ENCODE results near the gene GASK1A.

Gene GASK1A

DNA sequence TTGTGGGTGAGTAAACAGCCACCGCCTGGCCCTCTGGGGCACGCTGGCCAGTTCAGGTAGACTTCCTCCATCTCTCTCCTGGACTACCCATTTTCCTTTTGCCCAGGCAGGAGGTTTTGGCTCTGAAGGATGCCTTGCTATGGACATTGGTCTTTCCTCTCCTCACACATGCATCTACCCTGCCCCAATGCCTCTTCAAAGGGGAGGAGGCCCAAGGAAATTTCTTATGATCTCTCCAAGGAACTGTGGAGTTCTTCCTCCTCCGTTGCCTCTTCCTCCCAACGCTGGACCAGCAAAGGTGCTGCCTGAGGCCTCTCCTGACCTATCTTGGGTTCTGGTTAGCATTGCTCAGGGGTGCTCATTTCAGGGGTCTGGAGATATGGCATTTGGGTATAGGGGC is 93.2 kb downstream of the GASK1A start:
- no peak for DNase-seq

GRCh38 chr3:43073116-43073835 is 94.2 kb downstream of the GASK1A start:
- DNase-seq, result no peak

DNA sequence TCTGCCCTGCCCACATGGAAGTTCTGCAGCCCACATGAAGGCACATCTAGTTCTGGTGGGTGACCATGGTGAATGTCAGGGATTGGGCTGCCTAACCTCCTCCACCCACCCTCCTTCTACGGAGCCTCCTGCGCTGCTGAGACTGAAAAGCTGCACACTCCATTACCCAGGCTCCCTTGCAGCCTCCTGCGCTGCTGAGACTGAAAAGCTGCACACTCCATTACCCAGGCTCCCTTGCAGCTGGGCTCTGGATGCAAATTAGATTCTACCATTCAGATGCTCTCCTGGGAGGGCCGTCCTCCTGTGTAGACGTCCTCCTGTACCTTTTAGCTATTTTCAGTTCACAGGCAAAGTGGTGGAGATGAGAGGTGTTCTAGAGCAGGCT is 94.7 kb downstream of the GASK1A start:
- DNase-seq, result no peak

DNA sequence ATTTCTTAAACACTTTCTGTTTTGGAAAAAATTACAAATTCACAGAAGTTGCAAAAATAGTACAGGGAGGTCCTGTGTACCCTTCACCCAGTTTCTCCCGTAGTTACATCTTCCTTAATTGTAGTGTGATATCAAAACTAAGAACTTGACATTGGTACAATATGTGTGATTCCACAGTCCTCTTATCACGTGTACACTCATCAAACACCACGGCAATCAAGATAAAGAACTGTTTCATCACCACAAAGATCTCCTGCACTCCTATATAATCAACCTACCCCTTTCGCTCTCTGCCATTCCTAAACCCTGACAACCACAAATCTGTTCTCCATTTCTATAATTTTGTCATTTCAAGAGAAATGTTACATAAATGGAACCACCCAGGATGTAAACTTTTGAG is 95.4 kb downstream of the GASK1A start:
- no peak for DNase-seq

- DNase-seq, result no peak
Measured at GRCh38 chr3:43074901-43075689, 96.0 kb downstream of the GASK1A start.

DNA sequence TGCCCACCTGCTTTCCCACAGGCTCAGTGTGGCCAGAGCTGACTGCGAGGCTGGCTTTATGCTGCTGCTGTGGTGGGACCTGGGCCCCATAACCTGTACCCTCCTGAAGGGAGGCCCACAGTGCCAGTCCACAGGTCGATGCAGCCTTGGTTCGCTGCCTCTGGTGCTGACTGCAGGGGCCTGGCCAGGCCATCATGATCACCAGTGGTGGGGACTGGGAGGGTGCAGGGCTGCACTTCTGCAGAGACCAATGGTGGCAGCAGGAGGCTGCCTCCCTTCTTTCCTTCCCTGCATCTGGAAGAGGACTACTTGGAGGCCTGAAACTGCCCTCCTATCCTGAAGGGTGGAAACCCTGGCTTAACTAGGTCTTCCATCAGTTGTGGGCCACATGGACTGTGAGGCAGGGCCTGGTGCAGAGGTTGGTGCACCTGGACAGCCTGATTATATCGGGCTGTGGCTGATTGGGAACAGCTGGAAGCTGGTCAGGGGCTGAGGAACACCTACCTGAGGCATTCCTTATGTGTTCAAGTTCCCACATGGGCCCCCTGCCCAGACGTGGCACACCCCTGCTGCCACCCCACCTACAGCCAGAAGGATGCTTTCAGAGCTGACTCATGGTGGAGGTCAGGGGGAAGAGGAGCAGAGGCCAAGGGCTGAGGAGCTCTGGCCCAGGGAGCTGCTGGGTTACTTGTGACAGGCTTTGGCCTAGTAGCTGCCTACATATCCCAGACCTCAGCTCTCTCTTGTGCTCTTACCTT is 97.0 kb downstream of the GASK1A start:
- DNase-seq, result no peak

DNA sequence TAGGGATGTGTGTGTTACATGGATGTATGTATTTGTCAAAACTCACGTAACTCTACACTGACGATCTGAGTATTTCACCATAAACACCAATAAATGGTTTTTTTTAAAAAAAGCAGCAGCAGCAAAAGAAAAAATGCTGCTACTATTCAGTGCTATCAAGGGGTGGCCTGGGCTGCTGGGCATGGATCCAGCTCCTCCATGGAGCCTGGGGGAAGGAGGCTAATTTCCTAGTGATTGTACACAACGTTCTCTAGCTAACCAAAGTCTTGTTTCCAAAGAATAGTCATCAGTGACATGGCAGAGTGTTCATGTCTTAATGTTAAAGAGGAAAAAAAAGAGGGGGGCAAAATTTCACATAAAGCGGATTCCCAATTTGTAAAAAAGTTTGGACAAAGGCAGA is 97.7 kb downstream of the GASK1A start:
- no peak for DNase-seq

GRCh38 chr3:43077261-43077660 is 98.2 kb downstream of the GASK1A start:
- DNase-seq, result no peak

GRCh38 chr3:43077707-43078106 is 98.6 kb downstream of the GASK1A start:
- DNase-seq, result no peak

DNA sequence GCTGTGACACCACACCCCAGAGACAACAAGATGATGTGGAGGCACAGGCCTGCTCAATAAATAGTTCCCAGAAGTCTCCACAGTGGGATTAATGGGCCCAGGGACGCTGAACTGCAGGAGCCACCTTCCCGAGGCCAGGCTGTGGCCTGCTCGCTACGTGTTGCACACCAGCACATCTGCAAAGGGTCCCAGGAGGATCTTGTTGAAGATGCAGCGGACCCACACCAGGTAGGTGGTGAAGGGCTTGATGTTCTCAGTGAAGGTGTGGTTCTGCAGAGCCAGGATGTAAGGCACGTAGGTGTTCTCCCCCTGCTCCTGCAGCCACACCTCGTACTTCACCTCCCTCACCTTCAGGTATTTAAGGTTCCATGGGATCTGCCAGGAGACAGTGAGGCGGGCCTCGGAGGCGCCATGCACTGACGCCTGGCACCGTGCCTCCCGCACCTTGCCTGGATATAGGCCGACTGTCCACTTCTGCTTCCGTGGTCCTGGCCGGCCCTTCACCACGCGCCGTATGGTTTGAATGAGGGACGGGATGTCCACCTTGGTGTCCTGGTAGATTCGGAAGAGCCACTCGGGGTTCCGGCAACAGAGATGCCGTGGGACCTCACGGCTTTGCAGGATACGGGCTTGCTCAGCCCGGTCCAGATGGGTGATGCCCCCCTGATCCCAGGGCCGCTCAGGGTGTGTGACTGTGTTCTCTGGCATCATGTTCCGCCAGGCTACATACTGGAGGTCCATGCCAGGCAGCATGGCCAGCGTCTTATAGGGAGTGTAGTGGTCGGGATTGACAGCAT is 100.6 kb downstream of the GASK1A start:
- DNase-seq, result no peak

GRCh38 chr3:43080726-43081568 is 101.8 kb downstream of the GASK1A start:
- no peak for DNase-seq

DNA sequence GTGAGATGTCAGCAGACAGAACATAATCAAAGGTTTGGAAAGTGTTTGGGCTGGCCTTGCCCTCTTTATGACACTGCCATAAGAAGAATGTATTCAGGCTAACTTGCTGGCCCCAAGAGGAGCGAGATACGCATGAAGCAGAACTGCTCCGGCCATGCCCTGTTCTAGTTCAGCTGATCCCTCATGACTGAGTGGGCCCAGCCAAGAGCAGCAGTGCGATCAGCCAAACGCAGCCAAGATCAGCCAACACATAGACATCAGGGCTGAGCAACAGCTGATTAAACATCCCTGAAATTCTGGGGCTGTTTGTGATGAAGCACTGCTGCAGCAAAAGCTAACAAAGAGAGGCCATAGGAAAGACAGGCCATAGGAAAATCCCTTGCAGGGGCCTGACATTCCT is 102.7 kb downstream of the GASK1A start:
- no peak for DNase-seq

- DNase-seq, result no peak
Measured at GRCh38 chr3:43082457-43082856, 103.3 kb downstream of the GASK1A start.

DNA sequence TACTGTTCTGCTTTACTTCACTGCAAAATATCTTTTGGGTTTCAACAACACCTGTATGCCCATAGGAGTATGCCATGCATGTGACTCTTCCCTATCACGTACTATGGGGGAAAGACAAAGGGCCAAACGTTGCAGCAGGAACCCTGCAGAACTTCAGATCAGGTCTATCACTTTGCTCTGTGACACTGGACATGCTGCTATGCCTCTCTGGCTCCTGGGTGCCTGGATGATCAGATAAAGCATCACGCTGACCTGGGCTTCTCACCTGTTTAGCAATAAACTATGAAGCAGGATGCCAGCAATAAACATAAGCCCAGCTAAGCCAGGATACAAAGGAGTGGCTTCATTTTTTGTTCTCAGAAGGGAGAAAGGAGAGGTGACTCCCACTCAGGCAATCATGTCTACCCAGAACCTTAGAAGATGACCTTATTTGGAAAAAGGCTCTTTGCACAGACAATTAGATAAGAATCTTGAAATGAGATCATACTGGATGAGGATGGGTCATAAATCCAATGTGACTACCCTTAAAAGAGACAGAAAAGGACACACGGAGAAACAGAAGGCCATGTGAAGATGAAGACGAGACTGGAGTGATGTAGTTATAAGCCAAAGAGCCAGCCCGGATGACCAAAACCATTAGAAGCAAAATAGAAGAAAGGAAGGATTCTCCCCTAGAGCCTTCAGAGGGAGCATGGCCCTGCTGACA is 107.5 kb downstream of the GASK1A start:
- no peak for DNase-seq

DNA sequence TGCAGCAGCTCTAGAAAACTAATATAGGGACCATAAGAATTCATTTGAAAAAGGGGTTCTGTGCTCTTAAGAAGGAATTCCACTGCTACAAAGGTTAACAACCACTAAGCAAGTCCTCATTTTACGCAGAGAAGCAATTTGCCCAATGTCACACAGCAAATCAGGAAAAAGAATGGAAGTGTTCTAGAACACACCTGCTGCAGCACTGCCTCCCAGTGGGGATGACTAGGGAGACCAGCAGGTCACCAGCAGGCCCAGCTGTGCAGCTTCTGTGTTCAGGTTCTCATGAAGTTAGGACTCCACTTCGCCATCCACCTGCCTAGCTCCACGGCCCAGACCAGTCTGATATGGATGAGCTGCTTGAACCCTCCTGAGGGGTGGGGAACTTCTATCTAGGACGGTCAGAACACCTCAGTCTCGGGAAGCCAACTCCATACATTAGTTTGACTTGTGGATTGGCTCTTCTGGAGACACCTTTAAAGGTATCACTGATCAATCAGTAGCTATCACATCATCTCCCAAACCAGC is 108.2 kb downstream of the GASK1A start:
- DNase-seq, result no peak

DNA sequence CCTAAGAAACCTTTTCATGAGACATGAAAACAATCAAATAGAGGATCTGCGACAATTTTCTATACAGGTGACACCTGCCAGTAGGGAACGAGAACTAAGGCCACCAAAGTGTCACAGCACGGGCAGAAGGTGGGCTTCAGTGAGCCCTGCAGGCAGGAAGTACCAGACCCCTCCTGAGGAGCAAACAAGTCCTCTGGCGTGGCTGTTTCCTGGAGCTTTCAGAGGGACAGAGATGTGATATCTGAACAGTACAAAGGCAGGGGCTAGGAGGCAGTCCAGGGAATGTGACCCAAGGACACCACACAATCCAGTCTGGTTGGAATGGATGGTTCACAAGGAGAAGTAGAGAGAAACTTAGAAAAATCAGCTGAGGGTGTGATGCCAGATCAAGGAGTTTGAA is 110.0 kb downstream of the GASK1A start:
- no peak for DNase-seq

DNA sequence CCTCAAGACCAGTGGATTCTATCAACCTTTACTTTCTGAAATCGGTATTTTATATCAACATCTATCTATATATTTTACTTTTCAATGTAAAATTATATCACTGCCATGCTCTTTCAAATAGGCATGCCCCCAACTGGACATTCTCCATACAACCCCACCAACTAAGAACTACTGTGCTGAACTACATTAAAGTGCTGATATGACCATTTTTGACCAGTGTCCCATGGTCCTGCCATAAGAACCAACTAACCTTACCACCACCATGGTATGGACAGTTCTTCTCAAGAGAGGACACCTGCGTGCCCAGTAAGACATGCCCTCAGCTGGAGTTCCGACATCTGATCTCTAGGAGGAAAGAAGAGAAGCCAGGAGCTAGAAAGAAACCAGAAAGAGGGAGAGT is 111.1 kb downstream of the GASK1A start:
- DNase-seq, result no peak

DNA sequence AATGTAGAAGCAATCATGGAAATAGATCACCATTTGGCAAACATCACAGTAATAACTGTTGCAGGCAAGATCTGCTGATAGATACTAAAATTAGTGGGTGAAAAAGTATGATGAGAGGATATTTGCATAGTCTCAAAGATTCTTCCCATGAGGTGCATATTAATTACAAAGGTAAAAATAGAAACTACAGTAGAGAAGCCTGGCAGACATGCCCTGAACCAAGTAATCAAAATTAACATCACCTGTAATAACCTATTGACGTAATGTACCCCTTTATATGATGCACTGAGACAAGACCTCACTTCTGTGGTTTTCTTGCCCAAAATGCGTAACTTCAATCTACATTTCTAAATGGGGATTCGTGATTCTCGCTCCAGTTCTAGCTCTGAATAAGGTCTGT is 112.4 kb downstream of the GASK1A start:
- DNase-seq, result no peak

DNA sequence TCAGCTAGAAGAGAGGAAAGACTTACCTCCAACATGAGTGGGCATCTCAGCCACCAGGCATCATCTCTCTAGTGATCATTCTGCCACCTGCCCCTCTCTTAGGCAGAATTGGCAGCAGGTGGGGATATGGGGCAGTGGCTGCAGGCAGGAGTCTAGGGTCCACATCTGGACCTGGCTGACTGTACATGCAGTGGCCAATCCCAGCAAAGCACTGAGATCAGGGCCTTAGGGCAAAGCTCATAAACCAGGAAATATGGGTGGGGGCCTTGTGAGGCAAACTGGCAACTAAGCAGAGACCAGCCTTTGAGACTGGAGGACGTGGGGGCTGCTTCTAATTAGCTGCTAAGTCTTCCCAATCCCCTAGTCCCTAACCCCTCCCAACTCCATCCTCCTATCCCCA is 113.9 kb downstream of the GASK1A start:
- no peak for DNase-seq

GRCh38 chr3:43093974-43094373 is 114.9 kb downstream of the GASK1A start:
- DNase-seq, result no peak

- no peak for DNase-seq
Measured at GRCh38 chr3:43094381-43094780, 115.3 kb downstream of the GASK1A start.
